Neural cell (in vitro differentiated cells): ENCODE data around the gene PLA2G10.

ENCODE experiments used
- EP300 ChIP-seq: fragments of 450-650 bp; conservative IDR thresholded peaks from 2 replicates; pipeline ENCODE4 v1.6.1; 2014; ENCODE audit warnings: antibody characterized with exemption, mild to moderate bottlenecking, moderate library complexity; ENCODE audit not compliant: poor library complexity, severe bottlenecking
- POLR2AphosphoS5 ChIP-seq: IDR thresholded peaks from 2 replicates; pipeline ENCODE4 v1.6.1; 2012
- TF ChIP-seq, protein P1 (sequence below): fragments of 450-650 bp; IDR thresholded peaks from 2 replicates; pipeline ENCODE4 v1.5.1; 2014; ENCODE audit warnings: antibody characterized with exemption, mild to moderate bottlenecking, moderate library complexity; ENCODE audit not compliant: poor library complexity, severe bottlenecking
- TF ChIP-seq, protein P2 (sequence below): IDR thresholded peaks from 2 replicates; pipeline ENCODE4 v1.6.1; 2012; ENCODE audit warnings: borderline replicate concordance

DNA sequence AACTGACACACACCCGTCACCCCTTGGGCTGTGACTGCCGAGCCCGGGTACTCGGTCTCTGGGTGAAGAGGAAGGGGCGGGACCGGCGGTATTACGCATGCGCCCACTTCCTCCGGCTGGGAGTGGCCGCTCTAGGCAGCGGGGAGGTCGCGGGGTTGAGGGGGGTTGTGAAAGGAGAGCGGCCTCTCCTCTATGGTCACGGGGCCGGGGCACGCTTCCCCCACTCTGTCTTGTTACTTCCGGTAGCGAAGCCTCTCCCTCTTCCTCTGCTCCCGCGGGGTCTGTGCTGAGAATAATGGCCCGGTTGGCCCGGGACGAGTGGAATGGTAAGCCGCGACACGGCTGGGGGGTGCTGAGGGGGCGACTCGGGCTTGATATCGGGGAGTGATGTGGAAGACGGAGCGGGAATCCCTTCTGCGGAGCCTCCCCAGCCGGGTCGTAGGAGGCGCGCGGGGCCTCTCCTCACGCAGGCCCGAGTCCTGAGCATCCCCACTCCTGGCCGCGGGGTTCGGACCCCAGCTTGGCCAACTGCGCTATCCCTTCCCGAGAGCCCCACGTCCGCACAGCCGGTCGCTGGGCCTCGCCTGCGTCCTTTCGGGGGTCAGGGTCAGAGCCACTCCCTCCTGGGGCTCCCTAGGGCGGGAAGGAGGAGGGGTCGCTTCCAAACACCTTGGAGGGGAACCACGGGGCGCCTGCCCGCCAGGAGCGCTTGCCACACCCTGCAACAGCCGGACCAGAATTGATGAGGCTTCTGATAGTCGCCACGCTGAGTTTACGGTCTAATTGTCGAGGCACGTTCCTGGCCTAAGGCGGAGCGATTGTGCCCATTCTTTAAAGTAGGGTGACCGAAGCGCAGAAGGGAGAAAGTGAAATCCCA lies 61.2 kb downstream of the PLA2G10 start, which contains the start of gene BFAR:
- TF ChIP-seq POLR2AphosphoS5: peak; percentile 95
- TF ChIP-seq, protein P1, sequence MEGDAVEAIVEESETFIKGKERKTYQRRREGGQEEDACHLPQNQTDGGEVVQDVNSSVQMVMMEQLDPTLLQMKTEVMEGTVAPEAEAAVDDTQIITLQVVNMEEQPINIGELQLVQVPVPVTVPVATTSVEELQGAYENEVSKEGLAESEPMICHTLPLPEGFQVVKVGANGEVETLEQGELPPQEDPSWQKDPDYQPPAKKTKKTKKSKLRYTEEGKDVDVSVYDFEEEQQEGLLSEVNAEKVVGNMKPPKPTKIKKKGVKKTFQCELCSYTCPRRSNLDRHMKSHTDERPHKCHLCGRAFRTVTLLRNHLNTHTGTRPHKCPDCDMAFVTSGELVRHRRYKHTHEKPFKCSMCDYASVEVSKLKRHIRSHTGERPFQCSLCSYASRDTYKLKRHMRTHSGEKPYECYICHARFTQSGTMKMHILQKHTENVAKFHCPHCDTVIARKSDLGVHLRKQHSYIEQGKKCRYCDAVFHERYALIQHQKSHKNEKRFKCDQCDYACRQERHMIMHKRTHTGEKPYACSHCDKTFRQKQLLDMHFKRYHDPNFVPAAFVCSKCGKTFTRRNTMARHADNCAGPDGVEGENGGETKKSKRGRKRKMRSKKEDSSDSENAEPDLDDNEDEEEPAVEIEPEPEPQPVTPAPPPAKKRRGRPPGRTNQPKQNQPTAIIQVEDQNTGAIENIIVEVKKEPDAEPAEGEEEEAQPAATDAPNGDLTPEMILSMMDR: no peak
- TF ChIP-seq EP300: peak; percentile 30
- TF ChIP-seq, protein P2, sequence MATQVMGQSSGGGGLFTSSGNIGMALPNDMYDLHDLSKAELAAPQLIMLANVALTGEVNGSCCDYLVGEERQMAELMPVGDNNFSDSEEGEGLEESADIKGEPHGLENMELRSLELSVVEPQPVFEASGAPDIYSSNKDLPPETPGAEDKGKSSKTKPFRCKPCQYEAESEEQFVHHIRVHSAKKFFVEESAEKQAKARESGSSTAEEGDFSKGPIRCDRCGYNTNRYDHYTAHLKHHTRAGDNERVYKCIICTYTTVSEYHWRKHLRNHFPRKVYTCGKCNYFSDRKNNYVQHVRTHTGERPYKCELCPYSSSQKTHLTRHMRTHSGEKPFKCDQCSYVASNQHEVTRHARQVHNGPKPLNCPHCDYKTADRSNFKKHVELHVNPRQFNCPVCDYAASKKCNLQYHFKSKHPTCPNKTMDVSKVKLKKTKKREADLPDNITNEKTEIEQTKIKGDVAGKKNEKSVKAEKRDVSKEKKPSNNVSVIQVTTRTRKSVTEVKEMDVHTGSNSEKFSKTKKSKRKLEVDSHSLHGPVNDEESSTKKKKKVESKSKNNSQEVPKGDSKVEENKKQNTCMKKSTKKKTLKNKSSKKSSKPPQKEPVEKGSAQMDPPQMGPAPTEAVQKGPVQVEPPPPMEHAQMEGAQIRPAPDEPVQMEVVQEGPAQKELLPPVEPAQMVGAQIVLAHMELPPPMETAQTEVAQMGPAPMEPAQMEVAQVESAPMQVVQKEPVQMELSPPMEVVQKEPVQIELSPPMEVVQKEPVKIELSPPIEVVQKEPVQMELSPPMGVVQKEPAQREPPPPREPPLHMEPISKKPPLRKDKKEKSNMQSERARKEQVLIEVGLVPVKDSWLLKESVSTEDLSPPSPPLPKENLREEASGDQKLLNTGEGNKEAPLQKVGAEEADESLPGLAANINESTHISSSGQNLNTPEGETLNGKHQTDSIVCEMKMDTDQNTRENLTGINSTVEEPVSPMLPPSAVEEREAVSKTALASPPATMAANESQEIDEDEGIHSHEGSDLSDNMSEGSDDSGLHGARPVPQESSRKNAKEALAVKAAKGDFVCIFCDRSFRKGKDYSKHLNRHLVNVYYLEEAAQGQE: no peak
